HG03520 (cell line): ENCODE measurements around the gene AXIN1.

Experiments used
- ATAC-seq: cut with Tn5 transposase; IDR thresholded peaks from one replicate; pipeline ENCODE4 v1.9.1; 2021; ENCODE audit warnings: mild to moderate bottlenecking, moderate library complexity; ENCODE audit not compliant: unreplicated experiment

The AXIN1 gene

DNA sequence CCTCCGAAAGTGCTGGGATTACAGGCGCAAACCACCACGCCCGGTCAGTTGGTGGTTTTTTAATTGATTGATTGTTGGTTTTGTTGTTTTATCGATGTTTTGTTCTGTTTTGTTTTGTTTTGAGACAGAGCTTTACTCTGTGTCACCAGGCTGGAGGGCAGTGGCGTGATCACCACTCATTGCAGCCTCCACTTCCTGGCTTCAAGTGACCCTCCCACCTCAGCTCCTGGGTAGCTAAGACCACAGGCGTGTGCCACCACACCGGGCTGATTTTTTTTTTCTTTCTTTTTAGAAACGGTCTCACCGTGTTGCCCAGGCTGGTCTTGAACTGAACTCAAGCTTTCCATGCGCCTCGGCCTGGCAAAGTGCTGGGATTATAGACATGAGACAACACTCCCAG, 105.5 kb downstream of the AXIN1 start:
- no peak for ATAC-seq

DNA sequence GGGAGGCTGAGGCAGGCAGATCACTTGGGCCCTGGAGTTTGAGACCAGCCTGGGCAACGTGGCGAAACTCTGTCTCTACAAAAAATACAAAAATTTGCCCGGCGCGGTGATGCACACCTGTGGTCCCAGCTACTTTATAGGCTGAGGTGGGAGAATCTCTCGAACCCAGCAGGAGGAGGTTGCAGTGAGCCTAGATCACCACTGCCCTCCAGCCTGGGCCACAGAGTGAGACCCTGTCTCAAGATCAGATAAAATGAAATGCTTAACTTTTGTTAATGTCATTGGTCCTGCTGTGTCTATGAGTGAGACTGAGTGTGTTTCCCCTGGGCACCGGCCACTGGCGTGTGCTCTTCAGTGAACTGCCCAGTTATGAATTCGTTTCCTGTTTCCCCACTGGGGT, 107.4 kb downstream of the AXIN1 start:
- no peak for ATAC-seq

DNA sequence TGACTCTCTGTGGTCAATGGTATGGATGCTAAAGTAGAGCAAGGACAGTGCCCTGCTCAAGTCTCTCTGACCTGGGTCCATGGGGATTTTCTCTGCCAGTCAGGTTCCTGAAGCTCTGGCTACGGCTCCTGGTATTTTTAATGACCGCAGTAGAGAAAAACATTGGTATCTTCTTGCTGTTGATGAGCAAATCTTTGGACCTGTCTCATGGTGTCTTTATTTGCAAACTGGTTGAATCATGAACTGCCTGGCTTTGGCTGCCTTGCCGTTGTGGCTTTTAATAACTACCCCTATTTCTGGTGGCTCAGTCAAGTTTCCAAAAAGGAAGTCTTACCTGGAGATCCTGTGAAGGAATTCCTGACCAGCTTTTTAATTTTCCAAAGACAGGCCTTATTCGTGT, 109.2 kb downstream of the AXIN1 start:
- no peak for ATAC-seq

DNA sequence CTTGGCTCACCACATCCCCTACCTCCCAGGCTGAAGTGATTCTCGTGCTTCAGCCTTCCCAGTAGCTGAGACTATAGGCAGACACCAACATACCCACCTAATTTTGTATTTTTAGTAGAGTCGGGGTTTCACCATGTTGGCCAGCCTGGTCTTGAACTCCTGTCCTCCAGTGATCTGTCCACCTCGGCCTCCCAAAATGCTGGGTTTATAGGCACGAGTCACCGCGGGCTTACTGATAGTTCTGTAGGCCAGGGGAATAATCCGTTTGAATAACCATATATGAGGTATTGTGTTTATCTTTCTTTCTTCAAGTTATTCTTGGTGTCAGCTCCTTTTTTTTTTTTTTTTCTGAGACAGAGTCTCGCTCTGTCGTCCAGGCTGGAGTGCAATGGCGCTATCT, 110.2 kb downstream of the AXIN1 start:
- ATAC-seq: no peak

DNA sequence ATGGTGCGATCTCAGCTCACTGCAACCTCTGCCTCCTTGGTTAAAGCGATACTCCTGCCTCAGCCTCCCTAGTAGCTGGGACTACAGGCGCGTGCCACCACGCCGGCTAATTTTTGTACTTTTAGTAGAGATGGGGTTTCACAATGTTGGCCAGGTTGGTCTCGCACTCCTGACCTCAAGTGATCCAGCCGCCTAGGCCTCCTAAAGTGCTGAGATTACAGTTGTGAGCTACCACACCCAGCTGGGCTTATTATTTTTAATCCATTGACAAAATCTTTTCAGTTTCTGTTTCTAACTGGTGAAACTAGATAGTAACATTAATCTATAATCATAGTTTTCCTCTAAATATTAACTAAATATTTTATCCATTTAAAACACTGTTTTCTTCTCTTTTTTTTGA, 112.0 kb downstream of the AXIN1 start:
- no peak for ATAC-seq

DNA sequence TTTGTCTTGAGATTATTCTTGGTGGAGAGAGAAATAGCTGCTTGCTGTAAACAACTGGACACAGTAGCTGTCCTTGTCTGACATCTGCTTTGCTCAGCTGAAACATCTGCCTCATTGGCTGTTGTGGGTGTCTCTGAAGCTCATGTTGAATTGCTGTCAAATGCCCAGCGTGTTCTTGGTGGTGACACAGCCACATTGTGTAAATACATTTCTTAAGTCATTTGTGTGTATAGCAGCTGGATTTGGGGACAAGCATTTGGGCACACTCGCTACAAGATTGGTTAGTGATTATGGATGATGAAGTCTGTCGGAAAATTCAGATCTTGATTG, 112.6 kb downstream of the AXIN1 start:
- ATAC-seq: no peak
